SU-DHL-6 (cell line): ENCODE results near the gene GAL3ST3.

ENCODE experiments used
- EZH2phosphoT487 ChIP-seq: fragments of 200-600 bp; sonication (generic), shearing (Covaris generic); conservative IDR thresholded peaks from 2 replicates; pipeline ENCODE4 v1.6.1; 2018; ENCODE audit warnings: mild to moderate bottlenecking, antibody characterized with exemption, low read length, moderate library complexity, mixed read lengths
- TF ChIP-seq, protein P1 (sequence below): fragments of 200-600 bp; sonication (generic); IDR thresholded peaks from one replicate; pipeline ENCODE4 v1.5.1; 2017; ENCODE audit warnings: antibody characterized with exemption, mild to moderate bottlenecking, low read length, moderate library complexity; ENCODE audit not compliant: insufficient read depth, poor library complexity, severe bottlenecking

GRCh38 chr11:66048547-66049323 lies at the start of gene GAL3ST3:
- TF ChIP-seq, protein P1, sequence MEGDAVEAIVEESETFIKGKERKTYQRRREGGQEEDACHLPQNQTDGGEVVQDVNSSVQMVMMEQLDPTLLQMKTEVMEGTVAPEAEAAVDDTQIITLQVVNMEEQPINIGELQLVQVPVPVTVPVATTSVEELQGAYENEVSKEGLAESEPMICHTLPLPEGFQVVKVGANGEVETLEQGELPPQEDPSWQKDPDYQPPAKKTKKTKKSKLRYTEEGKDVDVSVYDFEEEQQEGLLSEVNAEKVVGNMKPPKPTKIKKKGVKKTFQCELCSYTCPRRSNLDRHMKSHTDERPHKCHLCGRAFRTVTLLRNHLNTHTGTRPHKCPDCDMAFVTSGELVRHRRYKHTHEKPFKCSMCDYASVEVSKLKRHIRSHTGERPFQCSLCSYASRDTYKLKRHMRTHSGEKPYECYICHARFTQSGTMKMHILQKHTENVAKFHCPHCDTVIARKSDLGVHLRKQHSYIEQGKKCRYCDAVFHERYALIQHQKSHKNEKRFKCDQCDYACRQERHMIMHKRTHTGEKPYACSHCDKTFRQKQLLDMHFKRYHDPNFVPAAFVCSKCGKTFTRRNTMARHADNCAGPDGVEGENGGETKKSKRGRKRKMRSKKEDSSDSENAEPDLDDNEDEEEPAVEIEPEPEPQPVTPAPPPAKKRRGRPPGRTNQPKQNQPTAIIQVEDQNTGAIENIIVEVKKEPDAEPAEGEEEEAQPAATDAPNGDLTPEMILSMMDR = no peak
- TF ChIP-seq EZH2phosphoT487 = no peak
